ENCODE measurements around the gene ADGRG2. TPM values are rescaled to one million over a fixed set of nuclear protein-coding genes. Genes with fewer than 3 reads are reported as not detected.

ADGRG2 gene
- total and polyA plus RNA-seq, 2 donors (not counting 1 experiment from before 2014, with no cell fraction given): under 0.01 to 0.05 TPM

DNA sequence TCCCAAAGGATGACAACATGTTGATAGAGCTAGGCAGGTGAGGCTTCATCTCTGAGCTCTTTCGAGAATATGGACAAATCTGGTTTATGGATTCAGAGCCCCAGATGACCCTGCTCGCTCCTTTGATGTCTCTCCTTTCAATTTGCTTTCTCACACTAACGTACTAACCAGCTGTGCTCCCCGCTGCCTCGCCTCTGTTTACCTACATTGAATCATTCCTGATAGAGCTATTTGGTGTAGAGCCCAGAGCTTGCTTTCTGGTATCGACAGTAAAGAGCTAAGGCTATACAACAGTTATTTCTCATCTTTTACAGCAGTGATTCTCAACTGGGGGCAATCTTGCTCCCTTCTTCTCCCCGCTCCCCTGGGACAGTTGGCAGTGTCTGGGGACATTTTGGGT lies 129.4 kb downstream of the ADGRG2 start:
- no peaks in the 10 kb centered on the region for H3K36me3 ChIP-seq (ENCODE audit: control insufficient read depth, insufficient read depth, low read length)
- no peak overlapping the region for H3K4me3 ChIP-seq (replicated peaks in 1 of 4; ENCODE audit: control extremely low read depth in 1 of 4, insufficient read depth in 1 of 4, low read depth in 3 of 4, low read length in 4 of 4)
- no peaks in the 10 kb centered on the region for H3K4me1 ChIP-seq (ENCODE audit: control insufficient read depth, extremely low read depth, insufficient read depth, low read length)
- H4K20me1 ChIP-seq (ENCODE audit: control insufficient read depth, extremely low read depth, insufficient read depth, low read length): no peaks in the 10 kb centered on the region
- no peak overlapping the region for H3K27ac ChIP-seq (ENCODE audit: insufficient read depth, low read length)
- no peak overlapping the region for H2AFZ ChIP-seq (ENCODE audit: low read length)
- no peak for DNase-seq (ENCODE audit: low read depth in 2 of 2)
- no peaks in the 10 kb centered on the region for H3K79me2 ChIP-seq (ENCODE audit: control insufficient read depth, insufficient read depth, low read length)
- no peak overlapping the region for H3K9ac ChIP-seq (ENCODE audit: insufficient read depth, low read length)
- no peak for TF ChIP-seq EZH2 (IDR thresholded peaks at IDR 0.05; ENCODE audit: low read length, missing control alignments)
- TF ChIP-seq, protein P1, sequence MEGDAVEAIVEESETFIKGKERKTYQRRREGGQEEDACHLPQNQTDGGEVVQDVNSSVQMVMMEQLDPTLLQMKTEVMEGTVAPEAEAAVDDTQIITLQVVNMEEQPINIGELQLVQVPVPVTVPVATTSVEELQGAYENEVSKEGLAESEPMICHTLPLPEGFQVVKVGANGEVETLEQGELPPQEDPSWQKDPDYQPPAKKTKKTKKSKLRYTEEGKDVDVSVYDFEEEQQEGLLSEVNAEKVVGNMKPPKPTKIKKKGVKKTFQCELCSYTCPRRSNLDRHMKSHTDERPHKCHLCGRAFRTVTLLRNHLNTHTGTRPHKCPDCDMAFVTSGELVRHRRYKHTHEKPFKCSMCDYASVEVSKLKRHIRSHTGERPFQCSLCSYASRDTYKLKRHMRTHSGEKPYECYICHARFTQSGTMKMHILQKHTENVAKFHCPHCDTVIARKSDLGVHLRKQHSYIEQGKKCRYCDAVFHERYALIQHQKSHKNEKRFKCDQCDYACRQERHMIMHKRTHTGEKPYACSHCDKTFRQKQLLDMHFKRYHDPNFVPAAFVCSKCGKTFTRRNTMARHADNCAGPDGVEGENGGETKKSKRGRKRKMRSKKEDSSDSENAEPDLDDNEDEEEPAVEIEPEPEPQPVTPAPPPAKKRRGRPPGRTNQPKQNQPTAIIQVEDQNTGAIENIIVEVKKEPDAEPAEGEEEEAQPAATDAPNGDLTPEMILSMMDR (conservative IDR thresholded peaks at IDR 0.05 in 1 of 2, IDR thresholded peaks at IDR 0.05 in 1 of 2; ENCODE audit: low read depth in 1 of 2, low read length in 2 of 2): no peak
- no peaks in the 10 kb centered on the region for H3K9me3 ChIP-seq (ENCODE audit: control insufficient read depth, insufficient read depth, low read depth, low read length)
- no peak overlapping the region for H3K4me2 ChIP-seq (ENCODE audit: extremely low read depth, insufficient read depth, low read length)
- no peaks in the 10 kb centered on the region for H3K27me3 ChIP-seq (ENCODE audit: control insufficient read depth, insufficient read depth, low read length)

GRCh38 chrX:18985186-18985435 lies 137.2 kb downstream of the ADGRG2 start:
- no peaks in the 10 kb centered on the region for H3K9me3 ChIP-seq (ENCODE audit: control insufficient read depth, insufficient read depth, low read depth, low read length)
- H2AFZ ChIP-seq (ENCODE audit: low read length): peak overlapping the region; percentile 57
- TF ChIP-seq, protein P1 (conservative IDR thresholded peaks at IDR 0.05 in 1 of 2, IDR thresholded peaks at IDR 0.05 in 1 of 2; ENCODE audit: low read depth in 1 of 2, low read length in 2 of 2): no peak
- no peak for TF ChIP-seq EZH2 (IDR thresholded peaks at IDR 0.05; ENCODE audit: low read length, missing control alignments)
- H4K20me1 ChIP-seq (ENCODE audit: control insufficient read depth, extremely low read depth, insufficient read depth, low read length): no peaks in the 10 kb centered on the region
- DNase-seq (ENCODE audit: low read depth in 2 of 2): no peak
- peak overlapping the region; percentile 59 to 89 (median 68) for H3K4me3 ChIP-seq (replicated peaks in 1 of 4; ENCODE audit: control extremely low read depth in 1 of 4, insufficient read depth in 1 of 4, low read depth in 3 of 4, low read length in 4 of 4)
- peak overlapping the region; percentile 74 for H3K4me2 ChIP-seq (ENCODE audit: extremely low read depth, insufficient read depth, low read length)
- H3K36me3 ChIP-seq (ENCODE audit: control insufficient read depth, insufficient read depth, low read length): no peaks in the 10 kb centered on the region
- peak overlapping the region; percentile 77 for H3K27ac ChIP-seq (ENCODE audit: insufficient read depth, low read length)
- no peaks in the 10 kb centered on the region for H3K79me2 ChIP-seq (ENCODE audit: control insufficient read depth, insufficient read depth, low read length)
- no peaks in the 10 kb centered on the region for H3K4me1 ChIP-seq (ENCODE audit: control insufficient read depth, extremely low read depth, insufficient read depth, low read length)
- H3K27me3 ChIP-seq (ENCODE audit: control insufficient read depth, insufficient read depth, low read length): no peaks in the 10 kb centered on the region
- H3K9ac ChIP-seq (ENCODE audit: insufficient read depth, low read length): peak overlapping the region; percentile 20

DNA sequence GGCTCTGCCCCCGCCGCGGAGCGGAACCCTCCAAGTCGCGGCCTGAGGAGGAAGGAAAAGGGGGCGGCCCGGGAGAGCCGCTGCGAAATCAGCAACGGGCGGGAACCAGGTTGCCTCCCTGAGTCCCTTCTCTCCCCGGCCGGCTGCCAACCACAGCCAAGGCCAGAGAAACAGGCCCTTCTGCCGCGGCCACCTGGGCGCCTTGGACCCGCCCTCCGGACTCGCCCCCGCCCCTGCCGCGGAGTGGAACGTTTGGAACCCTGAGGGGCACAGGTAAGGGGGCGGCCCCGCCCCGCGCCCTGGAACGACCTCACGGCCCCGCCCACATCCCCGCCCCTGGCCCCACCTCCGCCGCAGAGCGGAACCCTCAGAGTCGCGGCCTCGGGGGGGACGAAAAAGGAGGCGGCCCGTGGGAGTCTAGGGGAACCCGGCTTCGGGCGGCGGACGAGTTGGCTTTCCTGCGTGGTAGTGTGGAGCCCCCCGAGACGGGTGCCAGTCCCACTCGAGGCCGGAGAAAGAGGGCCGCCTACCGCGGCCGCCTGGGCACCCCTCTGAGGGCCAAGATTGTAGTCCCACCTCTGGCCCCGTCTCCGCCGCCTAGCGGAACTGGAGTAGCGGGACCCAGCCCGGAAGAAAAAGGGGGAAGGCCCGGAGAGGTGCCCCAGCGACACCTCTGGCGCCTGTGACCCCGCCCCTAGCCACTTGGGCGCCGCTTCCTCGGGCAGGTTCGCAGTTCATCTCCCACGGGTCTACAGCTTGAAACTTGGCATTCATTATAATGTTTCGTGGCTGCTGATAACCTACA lies 137.7 kb downstream of the ADGRG2 start:
- DNase-seq (ENCODE audit: low read depth in 2 of 2): peak; percentile 67 to 70
- peak overlapping the region; percentile 57 for H2AFZ ChIP-seq (ENCODE audit: low read length)
- no peaks in the 10 kb centered on the region for H3K27me3 ChIP-seq (ENCODE audit: control insufficient read depth, insufficient read depth, low read length)
- H3K27ac ChIP-seq (ENCODE audit: insufficient read depth, low read length): peak overlapping the region; percentile 77
- peak overlapping the region; percentile 86 for H3K9ac ChIP-seq (ENCODE audit: insufficient read depth, low read length)
- H3K4me1 ChIP-seq (ENCODE audit: control insufficient read depth, extremely low read depth, insufficient read depth, low read length): no peaks in the 10 kb centered on the region
- no peaks in the 10 kb centered on the region for H3K36me3 ChIP-seq (ENCODE audit: control insufficient read depth, insufficient read depth, low read length)
- TF ChIP-seq, protein P1 (conservative IDR thresholded peaks at IDR 0.05 in 1 of 2, IDR thresholded peaks at IDR 0.05 in 1 of 2; ENCODE audit: low read depth in 1 of 2, low read length in 2 of 2): peak; percentile 41 to 43
- TF ChIP-seq EZH2 (IDR thresholded peaks at IDR 0.05; ENCODE audit: low read length, missing control alignments): no peak
- H3K4me2 ChIP-seq (ENCODE audit: extremely low read depth, insufficient read depth, low read length): peak overlapping the region; percentile 74
- peak overlapping the region; percentile 59 to 89 (median 68) for H3K4me3 ChIP-seq (replicated peaks in 1 of 4; ENCODE audit: control extremely low read depth in 1 of 4, insufficient read depth in 1 of 4, low read depth in 3 of 4, low read length in 4 of 4)
- no peaks in the 10 kb centered on the region for H3K9me3 ChIP-seq (ENCODE audit: control insufficient read depth, insufficient read depth, low read depth, low read length)
- H3K79me2 ChIP-seq (ENCODE audit: control insufficient read depth, insufficient read depth, low read length): no peaks in the 10 kb centered on the region
- H4K20me1 ChIP-seq (ENCODE audit: control insufficient read depth, extremely low read depth, insufficient read depth, low read length): no peaks in the 10 kb centered on the region

All from fibroblast of lung (primary cell).